Esophagus squamous epithelium (tissue), 4 donors: ENCODE data around the gene PP2D1.

Experiments
- CTCF ChIP-seq, 6 experiments: fragments of 450-650 bp in 4 of 6; fragments of 200-600 bp in 2 of 6; sonication (generic) in 2 of 6; IDR thresholded peaks; one replicate each; pipeline ENCODE4 v1.5.1; 2016 to 2019; ENCODE audit warnings: antibody characterized with exemption in 6 of 6, mild to moderate bottlenecking in 4 of 6, moderate library complexity in 4 of 6
- POLR2A ChIP-seq, 4 donors: fragments of 450-650 bp; IDR thresholded peaks; one replicate each; pipeline ENCODE4 v1.6.1; 2017; ENCODE audit warnings: antibody characterized with exemption in 4 of 4, mild to moderate bottlenecking in 4 of 4, moderate library complexity in 3 of 4

DNA sequence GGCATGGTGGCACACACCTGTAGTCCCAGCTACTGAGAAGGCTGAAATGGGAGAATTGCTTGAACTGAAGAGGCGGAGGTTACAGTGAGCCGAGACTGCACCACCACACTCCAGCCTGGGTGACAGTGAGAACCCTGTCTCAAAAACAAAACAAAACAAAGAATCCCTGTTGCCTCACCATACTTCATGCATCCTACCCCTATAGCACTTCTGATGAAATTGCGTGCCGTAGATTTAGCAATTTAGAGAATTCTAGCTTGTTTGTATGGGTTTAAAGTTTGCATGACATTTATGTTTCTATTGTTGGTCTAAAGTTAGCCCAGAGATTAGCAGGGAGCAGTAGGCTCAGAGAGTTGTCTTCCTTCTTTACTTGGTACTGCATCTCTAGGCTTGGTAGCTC, 57.4 kb downstream of the PP2D1 start:
- TF ChIP-seq CTCF (IDR thresholded peaks at IDR 0.05) (no peak), POLR2A (IDR thresholded peaks at IDR 0.05) (no peak)
